ENCODE results near the gene HELZ2. TPM values are rescaled to one million over a fixed set of nuclear protein-coding genes. Genes with fewer than 3 reads are reported as not detected.
A peak's percentile ranks its signal among the peaks of the same experiment; 100 is the strongest.
"Not testable (repeated sequence)": the region's sequence is repeated elsewhere in the genome, so short reads cannot be mapped to it uniquely, and the experiment has no call there.

The HELZ2 gene
- total and polyA plus RNA-seq, 5 experiments from 2014 or later, result 3.1 to 24.4 (median 4.6) TPM

- H3K4me3 Mint-ChIP-seq, result no peak overlapping the region
- no peak for DNase-seq
- peaks cover 7 to 20% (median 16%) of the 10 kb centered on the region in 4 donors for H3K4me1 Mint-ChIP-seq
- no peak for ATAC-seq
- peaks cover 0 to 38% (median 4%) of the 10 kb centered on the region in 3 donors for H3K36me3 Mint-ChIP-seq
- H3K27me3 Mint-ChIP-seq, result no peaks in the 10 kb centered on the region
- peak overlapping the region in 2 of 10 donors; percentile 25 to 80 for H3K27ac Mint-ChIP-seq
- POLR2A ChIA-PET, result interaction anchor here (0.7 to 1.1 kb wide), 3 partner anchors 27 to 29 kb away, joined by 3 to 4 read pairs (median 4); no protein-coding TSS in a partner anchor
- no peaks in the 10 kb centered on the region for H3K9me3 Mint-ChIP-seq
These were observed 38.4 kb upstream of the HELZ2 start for GRCh38 chr20:63612276-63612931.

- POLR2A ChIA-PET, result interaction anchor here (0.7 to 1.1 kb wide), 3 partner anchors 16 to 30 kb away, joined by 3 to 4 read pairs (median 3); partner anchors contain the start of gene GMEB2
- no peaks in the 10 kb centered on the region for H3K9me3 Mint-ChIP-seq
- ATAC-seq (no peak), DNase-seq (no peak)
- H3K27ac Mint-ChIP-seq, result peak overlapping the region in 1 of 10 donors; percentile 80
- H3K27me3 Mint-ChIP-seq, result no peaks in the 10 kb centered on the region
- H3K4me3 Mint-ChIP-seq, result no peak overlapping the region
- peaks cover 7 to 20% (median 18%) of the 10 kb centered on the region in 4 donors for H3K4me1 Mint-ChIP-seq
- H3K36me3 Mint-ChIP-seq, result peaks cover 0 to 32% (median 4%) of the 10 kb centered on the region in 3 donors
These were observed 37.6 kb upstream of the HELZ2 start for GRCh38 chr20:63611646-63612045.

- no peaks in the 10 kb centered on the region for H3K27me3 Mint-ChIP-seq
- H3K9me3 Mint-ChIP-seq, result no peaks in the 10 kb centered on the region
- ATAC-seq (no peak), DNase-seq (no peak)
- POLR2A ChIA-PET, result interaction anchor here (1.0 to 1.1 kb wide), 3 partner anchors 16 to 29 kb away, joined by 3 to 4 read pairs (median 4); partner anchors contain the start of gene GMEB2
- peak overlapping the region in 1 of 10 donors; percentile 22 for H3K27ac Mint-ChIP-seq
- no peak overlapping the region for H3K4me3 Mint-ChIP-seq
- H3K36me3 Mint-ChIP-seq, result peaks cover 0 to 28% (median 2%) of the 10 kb centered on the region in 3 donors
- H3K4me1 Mint-ChIP-seq, result peaks cover 7 to 20% (median 18%) of the 10 kb centered on the region in 4 donors
These were observed 36.8 kb upstream of the HELZ2 start for GRCh38 chr20:63610581-63611435.

DNA sequence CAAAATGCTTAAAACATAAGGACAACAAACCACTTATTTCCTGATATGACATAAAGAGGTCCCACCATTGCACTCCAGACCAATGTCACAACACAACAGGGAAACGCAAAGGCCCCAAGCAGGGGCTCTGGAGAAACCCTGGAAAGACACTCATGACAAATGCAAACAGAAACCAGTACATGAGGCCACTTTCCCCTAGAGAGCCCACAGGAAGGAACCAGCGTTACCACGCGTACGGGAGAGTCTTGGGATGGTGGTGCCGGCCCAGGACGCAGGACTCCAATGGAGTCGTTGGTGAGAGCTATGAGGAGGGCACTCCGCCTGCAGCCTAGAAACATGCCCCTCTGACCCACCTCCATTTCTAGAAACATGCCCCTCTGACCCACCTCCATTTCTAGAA is 32.6 kb upstream of the HELZ2 start:
- POLR2A ChIA-PET, result interaction anchor here (0.7 kb wide), 1 partner anchor 83 kb away, joined by 4 read pairs; no protein-coding TSS in a partner anchor
- no peaks in the 10 kb centered on the region for H3K27me3 Mint-ChIP-seq
- H3K27ac Mint-ChIP-seq, result peak overlapping the region in 1 of 10 donors; percentile 51

DNA sequence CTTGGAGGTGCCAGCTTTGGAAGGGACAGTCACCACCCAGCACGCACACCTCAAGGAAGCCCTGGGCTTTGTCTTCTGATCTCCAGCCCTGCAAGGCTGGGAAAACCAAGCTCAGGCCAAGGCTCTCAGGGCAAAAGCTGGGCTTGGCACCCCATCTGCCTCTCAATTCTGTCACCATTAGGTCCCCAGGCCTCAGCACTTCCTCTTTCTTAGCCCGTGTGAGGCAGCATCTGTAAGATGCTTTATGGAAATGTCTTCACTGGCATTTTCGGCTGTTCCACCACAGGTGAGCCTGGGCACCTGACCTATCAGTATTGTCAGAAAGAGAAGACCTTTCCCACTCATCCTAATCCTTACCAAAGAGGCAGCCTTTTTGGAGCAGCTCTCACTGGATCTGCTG is 28.3 kb upstream of the HELZ2 start:
- H3K4me1 Mint-ChIP-seq, result peaks cover 0 to 6% (median 5%) of the 10 kb centered on the region in 4 donors
- peak overlapping the region in 4 of 10 donors; percentile 36 to 60 (median 56) for H3K27ac Mint-ChIP-seq
- DNase-seq, result no peak
- POLR2A ChIA-PET, result interaction anchor here (1.2 kb wide), 1 partner anchor 39 kb away, joined by 3 read pairs; no protein-coding TSS in a partner anchor
- no peaks in the 10 kb centered on the region for H3K9me3 Mint-ChIP-seq
- H3K27me3 Mint-ChIP-seq, result no peaks in the 10 kb centered on the region
- ATAC-seq, result no peak
- peaks cover 6 to 48% (median 30%) of the 10 kb centered on the region in 3 donors for H3K36me3 Mint-ChIP-seq
- H3K4me3 Mint-ChIP-seq, result no peak overlapping the region

More for the DNA sequence above, 32.6 kb upstream of the HELZ2 start:
- no peaks in the 10 kb centered on the region for H3K9me3 Mint-ChIP-seq
- H3K4me3 Mint-ChIP-seq, result no peak overlapping the region
- H3K4me1 Mint-ChIP-seq, result peaks cover 0 to 13% (median 5%) of the 10 kb centered on the region in 4 donors
- no peak for DNase-seq
- peaks cover 6 to 33% (median 11%) of the 10 kb centered on the region in 3 donors for H3K36me3 Mint-ChIP-seq
- no peak for ATAC-seq

- H3K9me3 Mint-ChIP-seq, ATAC-seq, H3K4me3 Mint-ChIP-seq, H3K4me1 Mint-ChIP-seq, H3K27me3 Mint-ChIP-seq: not testable (repeated sequence)
- POLR2A ChIA-PET, result interaction anchor here (1.2 kb wide), 1 partner anchor 40 kb away, joined by 3 read pairs; no protein-coding TSS in a partner anchor
- peak overlapping the region in 4 of 10 donors; percentile 36 to 74 (median 61) for H3K27ac Mint-ChIP-seq
- peaks cover 6 to 50% (median 31%) of the 10 kb centered on the region in 3 donors for H3K36me3 Mint-ChIP-seq
- DNase-seq, result peak in 3 of 10 donors; percentile 16 to 44 (median 27)
These were observed 27.6 kb upstream of the HELZ2 start for GRCh38 chr20:63601679-63602078.

DNA sequence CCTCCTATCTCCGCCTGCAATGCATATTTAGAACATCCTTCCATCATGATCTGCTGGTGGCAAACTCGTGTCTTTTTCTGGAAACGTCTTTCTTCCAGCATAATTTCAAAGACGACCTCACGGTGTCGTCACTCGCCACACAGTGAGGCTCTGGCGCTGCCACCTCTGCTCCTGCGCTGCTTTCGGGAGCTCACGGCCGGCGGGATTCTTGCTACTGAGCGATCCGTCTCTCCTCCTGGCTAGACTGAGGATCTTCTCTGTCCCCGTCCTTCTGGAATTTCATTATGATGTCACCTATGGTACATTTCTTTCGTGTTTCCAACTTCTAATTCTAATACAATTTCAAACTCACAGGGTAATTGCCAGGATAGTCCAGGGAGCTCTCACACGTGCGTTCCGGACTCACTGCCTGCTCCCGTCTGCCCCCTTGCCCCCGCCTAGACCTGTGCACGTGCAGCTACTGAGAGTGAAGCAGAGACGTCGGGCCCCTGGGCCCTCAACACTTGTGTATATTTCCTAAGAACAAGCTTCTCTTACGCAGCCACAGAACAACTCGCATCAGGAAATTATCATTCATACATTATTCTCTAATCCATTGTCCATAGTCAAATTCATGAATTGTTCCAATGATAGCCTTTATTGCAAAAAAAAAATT is 25.5 kb upstream of the HELZ2 start:
- Mint-ChIP-seq H3K9me3 (no peaks in the 10 kb centered on the region), H3K4me1 (peaks cover 0 to 6% (median 3%) of the 10 kb centered on the region in 4 donors), H3K4me3 (no peak overlapping the region), H3K36me3 (peaks cover 6 to 57% (median 36%) of the 10 kb centered on the region in 3 donors), H3K27ac (peak overlapping the region in 2 of 10 donors; percentile 46 to 65), H3K27me3 (no peaks in the 10 kb centered on the region)
- no peak for ATAC-seq
- DNase-seq, result no peak
- POLR2A ChIA-PET, result interaction anchor here (0.6 to 2.0 kb wide), 4 partner anchors 10 to 58 kb away, joined by 3 to 5 read pairs (median 4); partner anchors contain the start of gene RTEL1

GRCh38 chr20:63598479-63599395 is 24.7 kb upstream of the HELZ2 start:
- Mint-ChIP-seq H3K27ac (peak overlapping the region in 1 of 10 donors; percentile 46), H3K27me3 (no peaks in the 10 kb centered on the region), H3K36me3 (peaks cover 6 to 52% (median 36%) of the 10 kb centered on the region in 3 donors), H3K4me3 (no peak overlapping the region), H3K4me1 (peaks cover 0 to 6% (median 3%) of the 10 kb centered on the region in 4 donors), H3K9me3 (no peaks in the 10 kb centered on the region)
- POLR2A ChIA-PET, result interaction anchor here (0.9 to 2.0 kb wide), 3 partner anchors 11 to 59 kb away, joined by 3 to 5 read pairs (median 3); partner anchors contain the start of gene RTEL1
- DNase-seq, result no peak
- no peak for ATAC-seq

DNA sequence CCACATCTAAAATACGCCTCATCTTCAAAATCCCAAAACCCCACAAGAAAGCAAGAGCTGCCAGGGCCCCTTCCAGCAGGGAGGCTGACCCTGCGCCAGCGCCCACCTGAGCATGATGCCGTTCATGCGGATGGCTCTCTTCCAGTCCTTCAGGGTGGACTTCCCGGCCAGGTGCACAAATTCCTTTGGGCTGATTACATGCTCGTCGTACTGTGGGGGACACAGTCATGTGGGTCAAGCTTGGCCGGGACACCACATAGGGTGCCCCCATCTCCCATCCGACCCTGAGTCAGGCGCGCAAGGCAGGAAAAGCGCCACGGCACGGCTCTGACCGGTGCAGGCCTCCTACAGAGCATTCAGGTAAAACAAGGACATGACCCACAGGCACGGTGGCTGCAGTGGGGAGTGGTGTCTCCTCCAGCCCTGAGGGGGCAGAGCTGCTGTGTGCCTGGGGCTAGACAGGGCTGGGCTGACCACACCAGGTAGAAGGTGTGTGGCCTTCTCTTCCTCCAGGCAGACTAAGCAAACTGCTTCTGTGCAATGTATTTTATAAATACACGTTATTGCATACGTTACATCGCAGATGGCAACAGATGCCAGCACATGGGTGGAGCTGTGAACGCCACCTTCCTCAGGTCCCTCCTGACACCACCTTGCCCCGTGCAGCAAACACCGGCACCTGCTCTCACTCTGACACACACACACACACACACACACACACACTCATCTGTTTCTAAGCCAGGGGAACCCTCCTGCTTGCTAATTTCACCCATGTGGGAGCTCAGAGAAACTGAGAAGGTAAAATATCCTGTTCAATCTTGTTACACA is 23.8 kb upstream of the HELZ2 start:
- DNase-seq (no peak), ATAC-seq (no peak)
- H3K9me3 Mint-ChIP-seq, result no peaks in the 10 kb centered on the region
- H3K27ac Mint-ChIP-seq, result peak overlapping the region in 1 of 10 donors; percentile 9
- POLR2A ChIA-PET, result interaction anchor here (0.6 to 2.0 kb wide), 2 partner anchors 50 to 60 kb away, joined by 4 to 5 read pairs; partner anchors contain the start of gene RTEL1
- no peaks in the 10 kb centered on the region for H3K27me3 Mint-ChIP-seq
- no peak overlapping the region for H3K4me3 Mint-ChIP-seq
- H3K36me3 Mint-ChIP-seq, result peaks cover 10 to 54% (median 42%) of the 10 kb centered on the region in 3 donors
- peaks cover 0 to 6% (median 3%) of the 10 kb centered on the region in 4 donors for H3K4me1 Mint-ChIP-seq

- Mint-ChIP-seq H3K4me1 (peaks cover 0 to 4% (median 1%) of the 10 kb centered on the region in 4 donors), H3K27ac (no peak overlapping the region), H3K9me3 (no peaks in the 10 kb centered on the region), H3K36me3 (peaks cover 7 to 54% (median 38%) of the 10 kb centered on the region in 3 donors), H3K27me3 (no peaks in the 10 kb centered on the region), H3K4me3 (no peak overlapping the region)
- POLR2A ChIA-PET, result no interaction called here
- ATAC-seq (no peak), DNase-seq (no peak)
These were observed 22.4 kb upstream of the HELZ2 start for GRCh38 chr20:63596423-63596822.
